Mesenchymal stem cell (in vitro differentiated cells and primary cell): ENCODE results near the gene LRP1B.

ENCODE experiments used
- DNase-seq: peaks from one replicate; pipeline ENCODE4 v3.0.0-alpha.2; 2013
- H2AFZ ChIP-seq: one replicate; pipeline ENCODE4 v1.6.1; 2013; ENCODE audit warnings: low read depth, mild to moderate bottlenecking, control low read depth, inconsistent platforms, low read length, moderate library complexity
- H2AK5ac ChIP-seq: 2 replicates; pipeline ENCODE4 v1.6.1; 2013; ENCODE audit warnings: low read length, moderate library complexity, mild to moderate bottlenecking, inconsistent platforms; ENCODE audit not compliant: severe bottlenecking
- H2BK120ac ChIP-seq: one replicate; pipeline ENCODE4 v1.6.1; 2013; ENCODE audit warnings: low read depth, mild to moderate bottlenecking, inconsistent platforms, low read length, moderate library complexity
- H2BK12ac ChIP-seq, 2 experiments: one replicate each; pipeline ENCODE4 v1.6.1; 2013; ENCODE audit warnings: inconsistent platforms in 2 of 2, low read length in 2 of 2, mild to moderate bottlenecking in 2 of 2, moderate library complexity in 2 of 2, control low read depth in 1 of 2
- H2BK15ac ChIP-seq: one replicate; pipeline ENCODE4 v1.6.1; 2013; ENCODE audit warnings: mild to moderate bottlenecking, low read depth, inconsistent platforms; ENCODE audit not compliant: poor library complexity, severe bottlenecking
- H2BK5ac ChIP-seq: 2 replicates; pipeline ENCODE4 v1.6.1; 2013; ENCODE audit warnings: low read depth, mild to moderate bottlenecking, low read length, control low read depth, inconsistent platforms; ENCODE audit not compliant: poor library complexity, severe bottlenecking
- H3K14ac ChIP-seq, 2 experiments: one replicate each; pipeline ENCODE4 v1.6.1; 2013; ENCODE audit warnings: inconsistent platforms in 2 of 2, low read length in 2 of 2, control low read depth in 1 of 2, mild to moderate bottlenecking in 1 of 2, moderate library complexity in 1 of 2
- H3K18ac ChIP-seq, 2 experiments: one replicate each; pipeline ENCODE4 v1.6.1; 2013; ENCODE audit warnings: inconsistent platforms in 2 of 2, low read length in 2 of 2, control low read depth in 1 of 2, low read depth in 1 of 2, mild to moderate bottlenecking in 1 of 2
- H3K23ac ChIP-seq, 2 experiments: one replicate each; pipeline ENCODE4 v1.6.1; 2013; ENCODE audit warnings: inconsistent platforms in 2 of 2, low read length in 2 of 2, mild to moderate bottlenecking in 2 of 2, moderate library complexity in 2 of 2, control low read depth in 1 of 2
- H3K27ac ChIP-seq: 2 replicates; pipeline ENCODE4 v1.5.1; 2013; ENCODE audit warnings: mild to moderate bottlenecking, moderate library complexity, low read length, control low read depth, inconsistent platforms; ENCODE audit not compliant: poor library complexity, severe bottlenecking
- H3K27me3 ChIP-seq, 2 experiments: 2 replicates each; pipeline versions ENCODE4 v1.6.1 to v1.7.0; 2013; ENCODE audit warnings: low read length in 2 of 2, mild to moderate bottlenecking in 2 of 2, moderate library complexity in 2 of 2, control low read depth in 1 of 2, inconsistent platforms in 1 of 2; ENCODE audit not compliant: control insufficient read depth in 1 of 2, insufficient read depth in 1 of 2
- H3K36me3 ChIP-seq, 2 experiments: 2 replicates each; pipeline versions ENCODE4 v1.6.1 to v1.7.0; 2013; ENCODE audit warnings: low read length in 2 of 2, control low read depth in 1 of 2, inconsistent platforms in 1 of 2, low read depth in 1 of 2, mild to moderate bottlenecking in 1 of 2; ENCODE audit not compliant: insufficient read depth in 2 of 2, control insufficient read depth in 1 of 2
- H3K4ac ChIP-seq, 2 experiments: one replicate each; pipeline ENCODE4 v1.6.1; 2013; ENCODE audit warnings: inconsistent platforms in 2 of 2, low read length in 2 of 2, mild to moderate bottlenecking in 2 of 2, moderate library complexity in 2 of 2, control low read depth in 1 of 2, low read depth in 1 of 2
- H3K4me1 ChIP-seq: 2 replicates; pipeline ENCODE4 v1.6.1; 2013; ENCODE audit warnings: low read depth, low read length, control low read depth; ENCODE audit not compliant: control insufficient read depth, insufficient read depth
- H3K4me2 ChIP-seq: 2 replicates; pipeline ENCODE4 v1.6.1; 2013; ENCODE audit warnings: low read length, mild to moderate bottlenecking, inconsistent platforms; ENCODE audit not compliant: poor library complexity, severe bottlenecking
- H3K4me3 ChIP-seq, 2 experiments: 2 replicates each; pipeline versions ENCODE4 v1.5.1 to v1.7.0; 2013; ENCODE audit warnings: low read length in 2 of 2, mild to moderate bottlenecking in 2 of 2, control low read depth in 1 of 2, low read depth in 1 of 2; ENCODE audit not compliant: insufficient read depth in 1 of 2
- H3K79me1 ChIP-seq: replicated peaks from 2 replicates; pipeline ENCODE4 v1.6.1; 2013; ENCODE audit warnings: mild to moderate bottlenecking, control low read depth, low read length, inconsistent platforms; ENCODE audit not compliant: poor library complexity, severe bottlenecking
- H3K9ac ChIP-seq: 2 replicates; pipeline ENCODE4 v1.7.0; 2013; ENCODE audit warnings: mild to moderate bottlenecking, low read length, moderate library complexity
- H3K9me3 ChIP-seq: 2 replicates; pipeline ENCODE4 v1.7.0; 2013; ENCODE audit warnings: mild to moderate bottlenecking, low read length; ENCODE audit not compliant: control insufficient read depth
- H4K8ac ChIP-seq: one replicate; pipeline ENCODE4 v1.6.1; 2013; ENCODE audit warnings: inconsistent platforms, mild to moderate bottlenecking, low read length, moderate library complexity
- H4K91ac ChIP-seq: one replicate; pipeline ENCODE4 v1.6.1; 2013; ENCODE audit warnings: mild to moderate bottlenecking, low read length, inconsistent platforms
- WGBS: methylation state at CpG from one replicate; pipeline ENCODE4 v1.1.7; 2013; ENCODE audit warnings: mixed read lengths; 5-methylcytosine and 5-hydroxymethylcytosine counted together

LRP1B gene

DNA sequence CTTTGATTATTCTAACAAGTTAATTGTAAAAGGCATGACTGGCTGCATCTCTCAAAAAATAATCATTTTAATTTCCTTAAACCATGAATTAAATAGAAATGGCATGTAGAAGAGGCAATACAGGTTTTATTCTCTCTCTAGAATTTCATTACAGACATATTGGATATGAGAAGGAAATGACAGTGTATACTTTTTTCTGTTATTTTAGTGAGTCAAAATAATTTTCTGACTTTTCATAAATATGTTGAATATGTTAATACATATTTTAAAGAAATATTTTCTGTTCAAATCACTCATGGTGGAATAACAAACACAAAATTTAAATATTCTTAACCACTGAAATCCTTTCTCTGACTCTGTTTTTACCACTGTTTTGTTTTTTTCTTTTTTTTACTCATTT lies 510.4 kb downstream of the LRP1B start:
- no peaks in the 10 kb centered on the region for H3K36me3 ChIP-seq
- no peak overlapping the region for H3K9ac ChIP-seq
- no peak overlapping the region for H2AFZ ChIP-seq
- H3K27me3 ChIP-seq: no peaks in the 10 kb centered on the region
- no peak overlapping the region for H3K23ac ChIP-seq
- no peak for DNase-seq
- no peak overlapping the region for H4K8ac ChIP-seq
- H3K14ac ChIP-seq: no peak overlapping the region
- H3K18ac ChIP-seq: no peak overlapping the region
- H3K79me1 ChIP-seq: no peaks in the 10 kb centered on the region
- H2BK120ac ChIP-seq: no peak overlapping the region
- no peak overlapping the region for H2BK5ac ChIP-seq
- no peaks in the 10 kb centered on the region for H3K4me1 ChIP-seq
- no peak overlapping the region for H2AK5ac ChIP-seq
- no peak overlapping the region for H2BK15ac ChIP-seq
- no peaks in the 10 kb centered on the region for H3K9me3 ChIP-seq
- no peak overlapping the region for H4K91ac ChIP-seq
- H3K4me3 ChIP-seq: no peak overlapping the region
- no peak overlapping the region for H3K4ac ChIP-seq
- no peak overlapping the region for H3K27ac ChIP-seq
- H2BK12ac ChIP-seq: no peak overlapping the region
- no peak overlapping the region for H3K4me2 ChIP-seq

DNA sequence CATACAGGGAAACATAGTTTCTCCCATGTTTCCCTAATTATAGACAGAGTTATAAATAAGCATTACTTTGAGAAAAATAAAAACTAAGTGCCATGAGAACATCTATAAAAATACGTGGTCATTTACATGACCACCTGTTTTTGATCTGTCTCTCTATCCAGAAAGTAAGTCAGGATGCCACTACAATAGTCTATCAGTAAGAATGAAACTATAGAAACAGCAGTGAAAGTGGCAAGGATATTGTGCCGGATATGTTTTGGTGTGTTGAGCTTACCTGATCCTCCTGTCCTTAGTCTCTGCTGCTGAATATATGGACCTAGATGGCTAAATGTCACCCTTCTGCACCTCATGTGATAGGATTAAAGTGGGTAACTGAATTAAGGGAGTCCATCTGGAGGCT lies 512.4 kb downstream of the LRP1B start:
- Histone ChIP-seq H3K4me3 (no peak overlapping the region), H3K9ac (no peak overlapping the region), H2AK5ac (no peak overlapping the region), H2BK120ac (no peak overlapping the region), H3K79me1 (no peaks in the 10 kb centered on the region), H2BK12ac (no peak overlapping the region), H3K14ac (no peak overlapping the region), H3K4ac (no peak overlapping the region), H3K27ac (no peak overlapping the region), H3K4me1 (no peaks in the 10 kb centered on the region), H3K36me3 (no peaks in the 10 kb centered on the region), H4K91ac (no peak overlapping the region), H3K27me3 (no peaks in the 10 kb centered on the region), H2AFZ (no peak overlapping the region), H2BK5ac (no peak overlapping the region), H3K23ac (no peak overlapping the region), H3K9me3 (no peaks in the 10 kb centered on the region), H3K4me2 (no peak overlapping the region), H3K18ac (no peak overlapping the region), H2BK15ac (no peak overlapping the region), H4K8ac (no peak overlapping the region)
- no peak for DNase-seq
- 100% methylated on average over 1 of the region's 2 CpGs for WGBS

DNA sequence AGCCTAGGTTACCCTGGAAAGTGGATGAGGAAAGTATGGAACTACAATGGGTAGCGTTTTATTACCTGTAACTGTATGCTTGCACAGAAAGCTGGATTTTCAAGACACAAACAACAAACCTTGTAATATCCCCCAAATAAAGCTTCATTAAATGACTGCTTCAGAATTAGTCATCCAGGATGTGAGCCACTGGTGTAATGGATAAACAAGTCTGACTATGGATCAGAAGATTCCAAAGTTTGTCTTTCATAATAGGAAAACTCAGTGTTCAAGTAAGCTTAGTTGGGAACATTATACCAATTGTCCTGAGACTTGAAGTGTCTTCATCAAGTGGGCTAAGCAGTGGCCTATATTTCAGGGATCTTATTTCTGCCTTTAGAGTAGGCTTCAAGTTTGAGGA lies 518.8 kb downstream of the LRP1B start:
- Histone ChIP-seq H3K23ac (no peak overlapping the region), H3K4ac (no peak overlapping the region), H2AFZ (no peak overlapping the region), H4K8ac (no peak overlapping the region), H4K91ac (no peak overlapping the region), H3K4me1 (no peaks in the 10 kb centered on the region), H3K18ac (no peak overlapping the region), H3K9ac (no peak overlapping the region), H3K14ac (no peak overlapping the region), H2BK15ac (no peak overlapping the region), H3K79me1 (no peaks in the 10 kb centered on the region), H3K27me3 (no peaks in the 10 kb centered on the region), H3K4me3 (no peak overlapping the region), H3K4me2 (no peak overlapping the region), H3K36me3 (no peaks in the 10 kb centered on the region), H3K27ac (no peak overlapping the region), H3K9me3 (no peaks in the 10 kb centered on the region), H2AK5ac (no peak overlapping the region), H2BK120ac (no peak overlapping the region), H2BK5ac (no peak overlapping the region), H2BK12ac (no peak overlapping the region)
- no CpG with 5 or more reads among the region's 1 CpG for WGBS
- peak; percentile 79 for DNase-seq

DNA sequence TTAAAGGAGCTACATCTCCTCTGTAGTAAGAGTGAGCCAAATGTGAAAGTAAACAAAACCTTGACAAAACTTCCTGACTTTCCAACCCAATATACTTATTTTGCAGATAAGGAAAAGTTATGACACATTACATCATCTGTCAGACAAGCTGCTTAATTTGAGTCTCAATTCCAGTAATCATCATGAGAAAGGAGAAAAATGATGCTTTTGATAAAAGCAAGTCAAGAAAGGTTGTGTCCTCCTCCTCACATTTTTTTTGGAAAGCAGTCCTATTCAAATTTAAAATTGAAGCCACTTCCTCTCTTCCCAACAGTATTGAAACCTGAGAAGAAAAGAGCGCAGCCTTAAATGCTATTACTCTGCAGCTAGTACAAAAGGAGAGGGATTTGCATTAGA lies 519.6 kb downstream of the LRP1B start:
- Histone ChIP-seq H2BK5ac (no peak overlapping the region), H3K14ac (no peak overlapping the region), H4K91ac (no peak overlapping the region), H2AFZ (no peak overlapping the region), H3K27ac (no peak overlapping the region), H3K4me2 (no peak overlapping the region), H3K36me3 (no peaks in the 10 kb centered on the region), H2BK120ac (no peak overlapping the region), H3K18ac (no peak overlapping the region), H2BK15ac (no peak overlapping the region), H3K27me3 (no peaks in the 10 kb centered on the region), H3K4me1 (no peaks in the 10 kb centered on the region), H2BK12ac (no peak overlapping the region), H3K4me3 (no peak overlapping the region), H3K79me1 (no peaks in the 10 kb centered on the region), H3K9ac (no peak overlapping the region), H4K8ac (no peak overlapping the region), H3K4ac (no peak overlapping the region), H3K9me3 (no peaks in the 10 kb centered on the region), H3K23ac (no peak overlapping the region), H2AK5ac (no peak overlapping the region)
- no CpG with 5 or more reads among the region's 1 CpG for WGBS
- DNase-seq: peak; percentile 57
